ENCODE results near the gene ARID2.
A peak's percentile ranks its signal among the peaks of the same experiment; 100 is the strongest.

The ARID2 gene

DNA sequence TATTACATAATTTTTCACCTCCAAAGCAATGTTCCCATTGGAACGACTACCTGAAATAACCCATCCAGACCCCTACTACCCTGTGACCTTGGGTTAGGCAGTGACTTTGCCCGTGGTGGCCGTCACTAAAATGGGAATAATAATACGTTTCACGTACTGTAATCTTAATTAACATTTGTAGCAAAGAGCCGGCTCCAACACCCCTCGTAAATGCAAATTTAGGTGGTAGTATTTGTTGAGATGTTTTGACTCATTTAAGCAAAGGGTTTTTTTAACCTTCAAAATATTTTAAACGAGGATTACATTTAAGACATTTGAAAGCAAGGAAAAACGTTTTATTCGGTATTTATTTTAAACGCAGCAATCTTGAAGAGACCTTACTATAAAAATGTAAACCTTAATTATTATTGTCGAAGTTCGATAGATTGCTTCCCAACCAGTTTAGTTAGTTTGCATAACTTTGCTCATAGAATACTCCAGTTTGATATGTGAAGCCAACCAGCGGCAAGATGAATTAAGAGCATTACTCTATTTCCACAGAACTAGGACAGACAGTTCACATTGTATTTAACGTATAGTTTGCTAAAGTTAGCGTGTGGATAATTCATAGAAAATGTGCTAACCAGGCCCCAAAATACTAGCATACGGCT is 1.4 kb upstream of the ARID2 start:
- no peak for DNase-seq (ENCODE audit: low read depth)
- TF ChIP-seq, protein P1, sequence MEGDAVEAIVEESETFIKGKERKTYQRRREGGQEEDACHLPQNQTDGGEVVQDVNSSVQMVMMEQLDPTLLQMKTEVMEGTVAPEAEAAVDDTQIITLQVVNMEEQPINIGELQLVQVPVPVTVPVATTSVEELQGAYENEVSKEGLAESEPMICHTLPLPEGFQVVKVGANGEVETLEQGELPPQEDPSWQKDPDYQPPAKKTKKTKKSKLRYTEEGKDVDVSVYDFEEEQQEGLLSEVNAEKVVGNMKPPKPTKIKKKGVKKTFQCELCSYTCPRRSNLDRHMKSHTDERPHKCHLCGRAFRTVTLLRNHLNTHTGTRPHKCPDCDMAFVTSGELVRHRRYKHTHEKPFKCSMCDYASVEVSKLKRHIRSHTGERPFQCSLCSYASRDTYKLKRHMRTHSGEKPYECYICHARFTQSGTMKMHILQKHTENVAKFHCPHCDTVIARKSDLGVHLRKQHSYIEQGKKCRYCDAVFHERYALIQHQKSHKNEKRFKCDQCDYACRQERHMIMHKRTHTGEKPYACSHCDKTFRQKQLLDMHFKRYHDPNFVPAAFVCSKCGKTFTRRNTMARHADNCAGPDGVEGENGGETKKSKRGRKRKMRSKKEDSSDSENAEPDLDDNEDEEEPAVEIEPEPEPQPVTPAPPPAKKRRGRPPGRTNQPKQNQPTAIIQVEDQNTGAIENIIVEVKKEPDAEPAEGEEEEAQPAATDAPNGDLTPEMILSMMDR (conservative IDR thresholded peaks at IDR 0.05; ENCODE audit: low read length), result no peak
- peak overlapping the region; percentile 75 for H3K4me3 ChIP-seq (ENCODE audit: low read length)

DNA sequence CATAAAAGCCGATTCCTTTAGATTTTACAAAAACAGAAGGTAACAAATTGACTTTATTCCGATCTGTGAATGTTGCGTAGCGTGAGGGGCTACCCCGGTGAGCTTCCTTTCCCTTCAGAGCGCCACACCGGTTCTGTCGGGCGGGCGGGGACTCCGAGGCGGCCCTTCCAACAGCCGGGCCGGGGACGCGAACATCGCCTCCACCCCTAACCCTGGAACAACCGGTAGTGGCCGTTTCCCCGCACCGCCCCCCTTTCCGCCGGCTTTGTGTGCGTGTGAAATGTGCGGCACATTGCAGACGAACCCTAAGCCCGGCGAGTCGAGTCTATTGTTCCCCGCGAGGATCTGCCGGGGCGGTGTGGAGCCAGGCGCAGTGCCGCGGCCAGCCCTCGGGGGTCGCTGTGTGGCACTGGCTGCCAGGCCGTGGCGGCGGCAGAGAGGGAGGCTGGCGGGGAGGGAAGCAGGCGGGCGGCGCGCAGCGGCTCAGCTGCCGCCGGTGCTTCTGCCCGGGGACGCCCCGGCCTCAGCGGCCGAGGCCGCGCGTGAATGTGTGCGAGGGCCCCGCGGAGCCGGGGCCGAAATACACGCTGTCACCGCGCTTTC is 775 bp upstream of the ARID2 start:
- DNase-seq (ENCODE audit: low read depth), result peak; percentile 98
- H3K4me3 ChIP-seq (ENCODE audit: low read length), result peak overlapping the region; percentile 75
- TF ChIP-seq, protein P1 (conservative IDR thresholded peaks at IDR 0.05; ENCODE audit: low read length), result peak; percentile 69

DNA sequence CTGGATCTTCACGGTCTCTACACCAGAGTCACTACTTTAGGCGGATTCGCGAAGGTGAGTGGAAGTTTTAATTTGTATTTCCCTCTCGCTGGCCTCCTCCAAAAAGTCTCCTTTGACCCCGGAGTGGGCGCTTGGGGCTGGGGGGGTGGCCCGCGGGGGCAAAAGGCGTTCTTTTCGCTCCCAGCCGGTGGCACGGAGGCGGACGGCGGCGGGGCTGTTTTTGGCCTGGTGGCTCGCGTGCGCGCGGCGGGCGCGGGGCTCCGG is 510 bp downstream of the ARID2 start:
- DNase-seq (ENCODE audit: low read depth), result no peak
- H3K4me3 ChIP-seq (ENCODE audit: low read length), result peak overlapping the region; percentile 70
- TF ChIP-seq, protein P1 (conservative IDR thresholded peaks at IDR 0.05; ENCODE audit: low read length), result no peak

DNA sequence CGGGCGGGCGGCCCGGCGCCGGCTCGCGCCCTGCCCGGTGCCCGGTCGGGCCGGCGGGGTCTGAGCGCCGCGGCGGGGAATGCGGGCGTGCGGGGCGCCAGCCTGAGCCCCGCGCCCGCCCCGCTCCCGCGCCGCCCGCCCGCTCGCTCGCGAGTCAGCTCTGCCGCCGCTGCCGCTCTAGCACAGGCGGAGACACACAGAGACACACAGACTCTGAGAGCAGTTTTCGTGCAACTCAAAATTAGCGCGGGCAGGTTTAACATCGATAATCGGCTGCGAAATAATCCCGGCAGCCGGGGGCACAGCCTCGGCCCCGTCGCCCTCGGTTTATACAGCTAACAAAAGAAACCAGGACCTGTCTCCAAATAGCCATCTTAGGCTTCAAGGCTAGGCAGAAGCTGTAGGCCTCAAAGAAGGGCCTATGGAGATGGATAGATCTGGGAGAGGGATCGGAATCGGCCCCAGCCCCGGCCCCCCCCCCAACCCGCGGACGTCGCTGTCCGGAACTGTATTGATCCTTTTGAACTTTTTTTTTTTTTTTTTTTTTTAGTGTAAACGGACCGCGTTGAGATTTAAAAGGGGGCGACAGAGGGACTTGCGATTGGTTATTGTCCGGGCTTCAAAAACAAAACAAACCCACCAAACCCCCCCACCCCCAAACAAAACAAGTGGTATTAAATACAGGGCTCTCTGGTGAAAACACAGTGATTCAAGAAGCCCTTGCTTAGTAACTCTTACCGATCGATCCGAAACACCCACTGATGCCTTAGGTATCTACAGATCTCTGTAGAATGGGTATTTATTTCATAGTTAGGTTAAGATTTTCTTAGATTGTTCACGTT is 1.1 kb downstream of the ARID2 start:
- DNase-seq (ENCODE audit: low read depth), result peak; percentile 39
- peak overlapping the region; percentile 70 for H3K4me3 ChIP-seq (ENCODE audit: low read length)
- TF ChIP-seq, protein P1 (conservative IDR thresholded peaks at IDR 0.05; ENCODE audit: low read length), result no peak

DNA sequence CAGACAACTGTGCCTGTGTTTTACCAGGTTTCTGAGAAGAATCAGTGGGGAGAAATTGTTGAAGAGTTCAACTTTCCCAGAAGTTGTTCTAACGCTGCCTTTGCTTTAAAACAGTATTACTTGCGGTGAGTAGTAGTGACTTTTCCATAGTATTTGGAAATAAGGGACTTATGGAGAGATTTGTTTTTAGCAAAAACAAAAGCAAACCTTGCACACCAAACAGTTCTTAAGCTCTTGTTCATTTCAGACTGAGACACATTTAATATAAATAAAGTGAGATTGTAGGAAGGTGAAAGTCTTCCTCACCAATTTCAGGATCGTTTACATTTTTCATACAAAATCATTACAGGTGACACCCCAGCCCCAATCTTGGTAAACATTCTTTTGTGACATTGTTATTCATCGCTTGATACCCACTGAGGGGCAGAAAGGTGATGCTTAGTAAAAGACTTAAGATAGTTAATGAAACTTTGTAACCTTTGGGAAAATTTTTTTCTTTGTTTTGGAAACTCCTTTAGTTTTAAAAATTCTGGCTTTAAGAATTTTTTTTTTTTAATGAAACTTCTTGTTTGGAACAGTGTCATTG is 1.8 kb downstream of the ARID2 start:
- no peak for DNase-seq (ENCODE audit: low read depth)
- TF ChIP-seq, protein P1 (conservative IDR thresholded peaks at IDR 0.05; ENCODE audit: low read length), result no peak
- H3K4me3 ChIP-seq (ENCODE audit: low read length), result peak overlapping the region; percentile 69

DNA sequence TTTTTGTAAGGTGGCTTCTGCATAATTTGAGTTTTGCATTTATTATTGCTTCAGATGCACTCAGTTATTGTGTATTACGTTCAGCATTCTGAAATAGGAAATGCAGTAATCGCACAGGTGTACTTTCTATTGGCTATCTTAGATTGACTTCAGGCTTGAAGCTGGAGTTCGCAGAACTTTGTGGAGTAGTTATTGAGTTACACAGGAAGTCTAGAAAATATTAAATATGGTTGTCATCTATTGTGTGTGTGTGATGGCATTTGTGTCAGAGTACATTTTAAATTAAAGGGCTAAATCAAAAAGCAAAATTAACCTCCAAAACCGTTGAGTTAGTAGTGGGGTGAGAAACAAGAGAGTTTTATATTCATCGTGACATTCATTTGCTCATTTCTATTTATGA is 2.7 kb downstream of the ARID2 start:
- TF ChIP-seq, protein P1 (conservative IDR thresholded peaks at IDR 0.05; ENCODE audit: low read length), result no peak
- peak overlapping the region; percentile 69 for H3K4me3 ChIP-seq (ENCODE audit: low read length)
- no peak for DNase-seq (ENCODE audit: low read depth)

Measured in AG10803 (cell line).